Activated T-helper 1 cell treated with Interleukin-2 at 50 U/mL for 16 hours (primary cell): ENCODE data around the gene ZNF512.
"Not testable (repeated sequence)": the region's sequence is repeated elsewhere in the genome, so short reads cannot be mapped to it uniquely, and the experiment has no call there.

Experiments used
- DNase-seq: peaks from one replicate; pipeline ENCODE4 v3.0.0-alpha.2; 2020; ENCODE audit warnings: low read depth

The ZNF512 gene

DNA sequence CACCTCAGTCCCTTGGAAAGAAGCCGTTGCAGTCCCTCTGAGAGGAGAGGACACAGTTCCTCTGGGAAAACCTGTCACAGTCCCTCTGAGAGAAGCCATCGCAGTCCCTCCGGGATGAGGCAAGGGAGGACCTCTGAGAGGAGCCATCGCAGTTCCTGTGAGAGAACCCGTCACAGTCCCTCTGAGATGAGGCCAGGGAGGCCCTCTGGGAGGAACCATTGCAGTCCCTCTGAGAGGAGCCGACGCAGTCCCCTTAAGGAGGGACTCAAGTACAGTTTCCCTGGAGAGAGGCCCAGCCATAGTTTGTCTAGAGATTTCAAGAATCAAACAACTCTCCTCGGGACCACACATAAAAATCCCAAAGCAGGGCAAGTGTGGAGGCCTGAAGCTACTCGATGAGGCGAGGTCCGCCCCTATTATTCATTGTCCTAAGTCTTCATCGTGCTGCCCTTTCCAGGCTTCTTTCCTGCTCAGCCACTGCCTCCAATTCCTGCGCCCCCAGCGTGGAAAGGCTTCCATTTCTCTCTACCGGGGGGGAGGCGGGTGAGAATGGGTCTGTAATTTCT lies 630 bp upstream of the ZNF512 start:
- DNase-seq = no peak

GRCh38 chr2:27583390-27583915 lies 611 bp downstream of the ZNF512 start:
- DNase-seq = no peak

GRCh38 chr2:27584597-27584996 lies 1.8 kb downstream of the ZNF512 start:
- DNase-seq = no peak

GRCh38 chr2:27587025-27587424 lies 4.2 kb downstream of the ZNF512 start:
- DNase-seq = no peak

- DNase-seq = no peak
Observed at GRCh38 chr2:27588308-27588707, 5.5 kb downstream of the ZNF512 start.

DNA sequence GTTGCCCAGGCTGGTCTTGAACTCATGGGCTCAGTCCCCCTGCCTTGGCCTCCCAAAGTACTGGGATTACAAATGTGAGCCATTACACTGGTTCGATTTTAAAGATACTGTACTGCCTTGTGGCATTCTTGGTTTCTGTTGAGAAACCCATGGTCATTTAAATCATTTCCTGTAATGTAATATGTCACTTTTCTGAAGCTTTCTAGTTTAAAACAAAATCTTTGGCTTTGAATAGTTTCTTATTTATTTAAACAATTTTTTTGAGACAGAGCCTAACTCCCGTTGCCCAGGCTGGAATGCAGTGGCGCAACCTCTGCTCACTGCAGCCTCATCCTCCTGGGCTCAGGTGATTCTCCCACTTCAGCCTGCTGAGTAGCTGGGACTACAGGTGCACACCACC lies 8.9 kb downstream of the ZNF512 start:
- no peak for DNase-seq

- no peak for DNase-seq
Observed at GRCh38 chr2:27593240-27593639, 10.4 kb downstream of the ZNF512 start.

GRCh38 chr2:27594020-27594703 lies 11.3 kb downstream of the ZNF512 start:
- DNase-seq = not testable (repeated sequence)

GRCh38 chr2:27595412-27595811 lies 12.6 kb downstream of the ZNF512 start:
- not testable (repeated sequence) for DNase-seq

- DNase-seq = no peak
Observed at GRCh38 chr2:27596627-27597026, 13.8 kb downstream of the ZNF512 start.

GRCh38 chr2:27606611-27607010 lies 23.8 kb downstream of the ZNF512 start:
- no peak for DNase-seq

DNA sequence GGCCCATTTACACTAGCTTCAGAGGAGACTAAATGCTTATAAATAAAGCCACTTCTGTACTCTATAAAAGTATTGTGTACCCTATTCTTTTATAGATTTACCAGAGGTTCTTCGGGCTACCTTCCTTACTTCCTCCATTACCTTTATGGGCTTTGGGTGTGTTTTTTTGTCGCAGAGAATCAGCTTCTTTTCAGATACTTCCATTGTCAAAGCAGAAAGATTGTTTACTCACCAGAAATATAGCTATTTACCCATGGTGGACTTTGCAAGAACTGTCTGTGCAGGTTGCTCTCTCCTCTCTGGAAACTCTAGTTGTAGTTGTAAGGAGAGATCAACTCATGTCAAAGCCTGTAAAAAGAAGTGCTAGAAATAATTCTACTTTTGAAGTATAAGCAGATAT lies 31.1 kb downstream of the ZNF512 start:
- no peak for DNase-seq

- DNase-seq = no peak
Observed at GRCh38 chr2:27615316-27615715, 32.5 kb downstream of the ZNF512 start.

- DNase-seq = no peak
Observed at GRCh38 chr2:27621524-27621923, 38.7 kb downstream of the ZNF512 start.

DNA sequence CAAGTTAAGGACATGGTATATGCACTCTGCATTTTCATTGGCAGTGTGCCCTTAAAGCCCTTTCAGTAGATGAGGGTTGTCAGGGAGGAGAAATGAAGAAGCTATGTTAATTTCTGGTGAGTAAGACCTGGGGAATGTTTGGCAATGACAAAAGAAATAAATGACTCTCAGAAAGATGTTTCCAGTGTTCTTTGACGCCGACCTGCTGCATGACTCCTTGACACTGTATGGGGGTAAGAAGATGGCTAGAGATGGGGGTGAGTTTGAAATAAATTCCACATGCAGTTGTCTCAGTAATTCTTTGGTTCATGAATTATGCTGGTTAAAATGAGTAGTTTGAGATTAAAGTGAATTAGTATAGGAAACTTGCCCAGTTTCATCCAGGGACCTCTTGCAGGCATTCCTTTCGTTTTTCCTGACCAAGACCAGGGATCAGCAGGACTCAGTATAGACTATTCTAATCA lies 40.1 kb downstream of the ZNF512 start:
- DNase-seq = no peak

DNA sequence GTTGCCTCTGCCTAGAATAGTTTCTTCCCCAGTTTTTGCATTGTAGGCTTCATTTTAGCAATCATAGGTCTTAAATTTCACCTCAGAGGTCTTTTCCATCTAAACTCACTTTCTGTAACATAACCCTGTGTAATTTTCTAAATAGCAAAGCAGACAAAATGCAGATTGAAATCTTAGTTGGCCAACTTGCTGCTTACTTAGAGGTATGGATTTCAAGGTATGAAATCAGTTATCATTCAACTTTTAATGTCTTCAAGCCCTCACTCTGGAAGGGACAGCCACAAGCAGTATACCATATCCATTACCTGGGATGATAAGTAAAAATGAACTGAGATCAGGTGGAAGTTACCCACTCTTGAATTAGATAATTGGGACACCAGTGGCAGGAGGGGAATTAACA lies 42.1 kb downstream of the ZNF512 start:
- DNase-seq = no peak

GRCh38 chr2:27626323-27626722 lies 43.5 kb downstream of the ZNF512 start:
- not testable (repeated sequence) for DNase-seq

DNA sequence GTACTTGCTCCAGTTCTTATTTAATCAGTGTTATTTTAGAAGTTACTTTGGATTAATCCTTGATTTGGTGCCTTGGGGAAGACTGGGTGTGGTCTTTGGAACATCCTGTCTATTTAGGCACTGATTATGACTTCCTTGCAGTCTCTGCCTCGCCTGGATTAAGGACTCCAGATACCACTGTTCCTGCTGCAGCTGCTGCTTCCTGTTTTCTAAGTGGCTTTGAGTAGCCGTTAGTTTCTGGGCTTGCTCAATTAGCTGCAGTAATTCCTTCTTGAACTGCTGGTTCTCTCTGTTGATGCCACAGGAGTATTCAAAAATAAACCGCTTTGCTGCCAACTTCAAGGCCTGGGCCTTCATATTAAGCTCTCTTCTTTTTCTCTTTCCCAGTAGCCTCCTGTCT lies 44.1 kb downstream of the ZNF512 start:
- DNase-seq = not testable (repeated sequence)

GRCh38 chr2:27627963-27628766 lies 45.3 kb downstream of the ZNF512 start:
- no peak for DNase-seq

DNA sequence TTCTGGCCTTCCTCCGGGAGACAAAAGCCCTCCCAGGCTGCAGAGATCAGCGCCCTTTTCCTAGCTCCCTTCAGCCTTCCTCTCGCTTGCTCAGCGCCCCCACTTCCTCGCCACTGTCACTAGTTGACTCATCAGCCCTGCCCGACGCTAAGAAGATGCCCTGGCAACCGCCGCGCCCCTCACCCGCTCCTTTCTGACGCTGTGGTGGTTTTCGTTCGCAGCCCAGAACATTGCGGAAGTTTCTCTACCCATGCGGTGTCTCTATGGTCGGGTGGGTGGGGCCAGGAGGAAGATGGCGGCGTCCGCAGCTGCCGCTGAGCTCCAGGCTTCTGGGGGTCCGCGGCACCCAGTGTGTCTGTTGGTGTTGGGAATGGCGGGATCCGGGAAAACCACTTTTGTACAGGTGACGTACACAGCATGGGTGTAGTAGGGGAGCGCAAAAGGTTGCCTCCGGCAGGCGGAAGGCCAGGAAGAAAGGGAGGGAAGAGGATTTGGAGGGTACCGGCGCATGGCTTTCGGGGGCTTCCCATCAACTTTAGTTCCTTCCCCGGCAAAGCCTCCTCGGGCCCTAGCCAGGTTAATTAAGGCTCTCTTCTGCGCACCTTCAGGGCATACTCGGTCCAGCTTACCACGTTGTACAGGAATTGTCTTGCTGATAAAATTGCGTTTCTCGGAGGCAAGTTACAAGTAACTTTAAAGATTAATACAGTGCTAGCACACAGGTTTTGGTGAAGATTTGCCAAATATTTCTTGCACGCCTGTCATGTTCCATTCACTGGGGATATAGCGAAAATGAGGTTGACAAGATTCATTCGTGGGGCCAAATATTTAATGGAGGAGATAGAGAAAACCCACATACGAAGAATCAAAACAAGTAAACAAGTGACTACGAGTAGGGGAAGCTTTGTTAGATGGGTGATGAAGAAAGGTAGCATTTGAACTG lies 46.2 kb downstream of the ZNF512 start, which contains the start of the genes CCDC121 and GPN1:
TSS of gene CCDC121 (minus strand) at position 246 of the 943 bp plus-strand sequence. CDS start 1,213 bp downstream, outside the sequence.
TSS of gene GPN1 (plus strand) at position 284 of the 943 bp plus-strand sequence. CDS start at position 293, 9 bp downstream.
- DNase-seq = peak; percentile 90

DNA sequence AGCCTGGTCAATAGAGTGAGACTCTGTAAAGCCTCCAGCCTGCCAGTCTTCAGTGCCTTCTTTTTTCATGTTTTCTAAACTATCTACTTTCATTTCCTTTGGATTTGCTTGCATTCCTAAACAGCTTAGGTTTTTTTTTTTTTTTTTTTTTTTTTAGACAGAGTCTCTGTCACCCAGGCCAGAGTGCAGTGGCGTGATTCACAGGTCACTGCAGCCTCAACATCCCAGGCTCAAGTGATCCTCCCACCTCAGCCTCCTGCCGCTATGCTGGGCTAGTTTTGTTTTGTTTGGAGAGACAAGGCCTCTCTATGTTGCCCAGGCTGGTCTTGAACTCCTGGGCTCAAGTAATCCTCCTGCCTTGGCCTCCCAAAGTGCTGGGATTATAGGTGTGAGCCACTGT lies 47.4 kb downstream of the ZNF512 start:
- DNase-seq = not testable (repeated sequence)
